Putamen (tissue), 1 donor: ENCODE results near the gene SIL1.
"Not testable (repeated sequence)": the region's sequence is repeated elsewhere in the genome, so short reads cannot be mapped to it uniquely, and the experiment has no call there.

Experiments used
- DNase-seq: peaks from one replicate; pipeline ENCODE4 v3.0.0-alpha.2; 2016; ENCODE audit warnings: low spot score

The SIL1 gene

DNA sequence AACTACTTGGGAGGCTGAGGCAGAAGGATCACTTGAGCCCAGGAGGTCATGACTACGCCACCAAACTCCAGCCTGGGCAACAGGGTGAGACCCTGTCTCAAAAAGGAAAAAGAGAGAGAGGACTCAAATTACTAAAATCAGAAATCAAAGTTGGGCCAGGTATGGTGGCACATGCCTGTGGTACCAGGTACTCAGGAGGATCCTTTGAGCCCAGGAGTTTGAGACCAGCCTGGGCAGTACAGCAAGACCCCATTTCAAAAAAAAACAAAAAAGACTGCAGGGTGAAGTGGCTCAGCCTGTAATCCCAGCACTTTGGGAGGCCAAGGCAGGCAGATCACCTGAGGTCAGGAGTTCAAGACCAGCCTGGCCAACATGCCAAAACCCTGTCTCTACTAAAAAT, 23.8 kb downstream of the SIL1 start:
- not testable (repeated sequence) for DNase-seq

DNA sequence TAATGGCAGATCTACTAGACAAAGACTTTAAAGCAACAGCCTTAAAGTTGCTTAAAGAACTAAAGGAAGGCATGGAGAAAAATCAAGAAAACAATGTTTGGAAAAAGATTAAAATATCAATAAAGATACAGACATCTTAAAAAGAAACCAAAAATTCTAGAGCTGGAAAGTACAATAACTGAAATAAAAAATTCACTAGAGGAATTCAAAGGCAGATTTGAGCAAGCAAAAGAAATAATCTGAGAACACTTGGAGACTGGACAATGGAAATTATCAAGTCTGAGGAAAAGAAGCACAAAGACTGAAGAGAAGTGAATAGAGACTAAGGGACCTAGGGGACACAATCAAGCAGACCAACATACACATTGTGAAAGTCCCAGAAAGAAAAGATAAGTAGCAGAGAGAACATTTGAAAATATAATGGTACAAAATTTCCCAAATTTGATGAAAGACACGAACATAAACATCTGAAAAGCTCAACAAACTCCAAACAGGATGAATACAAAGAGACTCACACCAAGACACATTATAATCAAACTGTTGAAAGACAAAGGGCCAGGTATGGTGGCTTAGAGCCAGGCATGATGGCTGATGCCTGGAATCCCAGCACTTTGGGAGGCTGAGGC, 26.3 kb downstream of the SIL1 start:
- no peak for DNase-seq

GRCh38 chr5:139167952-139168720, 30.0 kb downstream of the SIL1 start:
- DNase-seq: no peak

GRCh38 chr5:139167533-139167932, 30.6 kb downstream of the SIL1 start:
- DNase-seq: no peak

DNA sequence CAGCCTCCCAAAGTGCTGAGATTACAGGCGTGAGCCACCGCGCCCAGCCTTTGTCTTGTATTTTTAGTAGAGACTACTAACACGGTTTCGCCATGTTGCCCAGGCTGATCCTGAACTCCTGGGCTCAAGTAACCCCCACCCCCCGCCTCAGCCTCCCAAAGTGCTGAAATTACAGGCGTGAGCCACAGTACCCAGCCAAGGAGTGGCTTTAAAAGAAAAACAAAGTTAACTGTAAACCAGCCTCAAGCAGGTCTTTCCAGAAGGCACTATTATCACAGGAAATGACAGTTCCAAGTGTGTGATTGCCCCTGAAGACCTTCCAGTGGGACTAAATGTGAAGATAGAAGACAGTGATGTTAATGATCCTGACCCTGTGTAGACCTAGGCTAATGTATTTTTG, 31.1 kb downstream of the SIL1 start:
- no peak for DNase-seq

- DNase-seq: not testable (repeated sequence)
These were observed 33.3 kb downstream of the SIL1 start for GRCh38 chr5:139164897-139165296.

DNA sequence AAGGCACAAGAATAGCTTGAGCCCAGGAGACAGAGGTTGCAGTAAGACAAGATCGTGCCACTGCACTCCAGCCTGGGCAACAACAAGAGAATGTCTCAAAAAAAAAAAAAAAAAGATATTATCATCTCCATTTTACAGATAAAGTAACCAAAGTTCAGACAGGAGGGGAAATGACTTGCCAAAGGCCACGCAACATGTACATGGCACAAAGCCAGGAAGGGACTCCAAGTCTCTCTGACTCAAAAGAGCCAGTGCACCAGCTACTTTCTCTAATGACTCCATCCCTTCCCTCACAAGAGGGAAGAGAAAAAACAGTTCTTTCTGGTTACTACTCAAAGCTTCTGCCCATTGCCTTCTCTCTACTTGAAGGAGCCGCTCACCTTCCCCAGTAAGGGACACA, 34.1 kb downstream of the SIL1 start:
- DNase-seq: no peak

GRCh38 chr5:139162448-139162847, 35.7 kb downstream of the SIL1 start:
- DNase-seq: no peak

GRCh38 chr5:139158791-139159190, 39.4 kb downstream of the SIL1 start:
- DNase-seq: no peak

GRCh38 chr5:139157556-139157955, 40.6 kb downstream of the SIL1 start:
- no peak for DNase-seq

- no peak for DNase-seq
These were observed 41.4 kb downstream of the SIL1 start for GRCh38 chr5:139156814-139157213.

- DNase-seq: no peak
These were observed 42.8 kb downstream of the SIL1 start for GRCh38 chr5:139155333-139155732.

DNA sequence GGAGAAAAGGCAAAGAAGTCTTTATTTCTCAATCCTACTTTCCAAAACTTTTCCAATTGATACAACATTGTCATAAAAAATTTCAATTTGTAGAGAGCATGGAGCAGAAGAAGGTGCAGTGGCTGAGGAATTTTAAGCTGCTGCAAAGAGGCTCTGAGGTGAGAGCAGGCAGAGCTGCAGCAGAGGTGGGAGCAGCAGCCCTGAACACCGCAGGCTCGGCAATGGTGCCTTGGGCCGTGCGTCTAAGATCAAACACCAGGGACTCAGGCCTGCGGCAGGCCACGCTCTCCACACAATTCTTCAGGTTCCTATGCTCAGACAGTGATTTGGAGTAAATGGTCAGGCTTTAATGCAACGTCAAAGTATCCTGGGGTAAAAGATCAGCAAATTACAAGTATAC, 46.3 kb downstream of the SIL1 start:
- no peak for DNase-seq

DNA sequence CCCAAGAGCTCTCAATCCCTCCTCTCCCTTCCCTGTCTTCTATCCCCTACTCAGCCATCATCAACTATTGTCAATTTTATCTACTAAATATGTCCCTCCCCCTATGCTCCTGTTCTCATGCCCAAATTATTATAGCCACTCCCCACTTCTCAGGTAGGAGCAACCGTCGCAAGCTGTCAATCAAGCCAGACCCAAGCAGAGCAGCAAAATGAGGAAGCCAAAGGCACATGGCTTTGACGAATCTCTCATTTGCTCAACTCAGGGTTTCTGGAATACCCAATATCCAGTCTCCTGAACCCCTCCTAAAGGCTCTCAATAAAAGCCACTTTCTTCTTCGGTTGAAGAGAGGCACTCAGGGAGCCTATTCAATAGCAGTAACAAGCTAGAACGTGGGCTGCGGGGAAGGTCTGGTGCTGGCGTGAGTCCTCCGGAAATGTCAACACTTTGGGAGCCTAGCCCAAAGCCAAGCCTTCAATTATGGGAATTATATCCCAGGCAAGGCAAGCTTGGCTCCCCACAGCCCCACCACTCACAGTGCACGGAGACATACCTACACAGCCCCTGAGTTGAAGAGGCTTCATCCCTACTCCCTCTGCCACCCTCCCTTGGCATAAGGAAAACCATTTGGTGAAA, 47.7 kb downstream of the SIL1 start:
- DNase-seq: no peak

- no peak for DNase-seq
These were observed 48.5 kb downstream of the SIL1 start for GRCh38 chr5:139149477-139150199.

- no peak for DNase-seq
These were observed 49.2 kb downstream of the SIL1 start for GRCh38 chr5:139148986-139149385.

GRCh38 chr5:139148306-139148705, 49.9 kb downstream of the SIL1 start:
- no peak for DNase-seq

DNA sequence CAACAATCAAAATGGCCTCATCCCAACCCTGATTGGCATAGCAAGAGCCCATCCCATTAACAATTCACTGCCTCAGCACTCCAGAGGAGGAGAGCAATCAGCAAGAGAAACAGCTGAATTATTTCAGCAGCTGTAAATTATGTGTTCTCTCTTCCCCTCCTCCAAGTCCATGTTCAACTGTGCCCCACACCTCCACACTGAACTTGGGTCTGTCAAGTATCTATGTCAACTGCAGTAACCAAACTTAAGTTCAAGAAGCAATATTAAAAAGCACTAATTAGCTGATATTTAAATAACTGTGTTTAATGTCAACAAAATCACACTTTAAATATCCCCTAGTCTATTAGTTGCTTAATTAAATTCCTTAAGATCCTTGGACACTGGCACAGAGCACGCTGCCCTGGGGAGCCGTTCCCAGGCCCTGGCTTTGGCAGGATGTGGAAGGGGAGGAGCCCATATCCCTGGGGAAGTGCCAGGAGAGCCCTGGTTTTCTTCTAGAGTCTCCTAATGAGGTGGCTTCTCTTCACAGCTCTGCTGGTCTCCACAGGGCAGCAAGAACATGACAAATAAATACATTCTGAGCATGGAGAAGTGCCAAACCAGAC, 50.6 kb downstream of the SIL1 start:
- peak; percentile 52 for DNase-seq

GRCh38 chr5:139146809-139147482, 51.2 kb downstream of the SIL1 start:
- DNase-seq: no peak

DNA sequence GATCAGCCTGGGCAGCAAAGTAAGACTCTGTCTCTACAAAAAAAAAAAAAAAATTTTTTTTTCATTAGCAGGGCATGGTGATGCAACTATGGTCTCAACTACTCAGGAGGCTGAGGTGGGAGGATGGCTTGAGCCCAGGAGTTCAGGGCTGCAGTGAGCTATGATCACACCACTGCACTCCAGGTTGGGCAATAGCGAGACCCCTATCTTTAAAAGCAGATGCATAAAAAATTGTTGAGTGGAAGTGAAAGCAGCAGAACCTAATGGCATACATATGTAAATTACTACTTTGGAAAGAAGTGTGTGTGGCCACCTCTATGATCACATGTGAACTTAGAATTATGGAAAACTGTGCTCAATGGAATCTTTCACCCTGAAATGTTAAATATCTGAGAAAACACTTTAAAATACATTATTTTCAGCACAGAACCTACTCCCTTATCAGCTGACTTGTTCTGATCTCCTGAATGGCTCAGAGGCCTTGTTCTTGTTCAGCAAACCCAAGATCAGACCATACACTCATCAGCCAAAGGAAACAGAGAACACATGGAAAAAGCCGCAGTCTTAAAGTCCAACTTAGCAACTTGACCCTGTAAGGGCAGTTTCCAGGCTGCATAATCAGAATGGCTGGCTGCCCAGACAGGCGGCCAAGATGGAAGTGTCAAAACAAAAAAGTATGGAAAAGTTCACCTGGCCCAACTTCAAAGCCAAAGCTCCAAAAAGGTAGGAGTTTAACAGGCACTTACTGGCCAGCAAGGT, 56.5 kb downstream of the SIL1 start:
- DNase-seq: peak; percentile 42

DNA sequence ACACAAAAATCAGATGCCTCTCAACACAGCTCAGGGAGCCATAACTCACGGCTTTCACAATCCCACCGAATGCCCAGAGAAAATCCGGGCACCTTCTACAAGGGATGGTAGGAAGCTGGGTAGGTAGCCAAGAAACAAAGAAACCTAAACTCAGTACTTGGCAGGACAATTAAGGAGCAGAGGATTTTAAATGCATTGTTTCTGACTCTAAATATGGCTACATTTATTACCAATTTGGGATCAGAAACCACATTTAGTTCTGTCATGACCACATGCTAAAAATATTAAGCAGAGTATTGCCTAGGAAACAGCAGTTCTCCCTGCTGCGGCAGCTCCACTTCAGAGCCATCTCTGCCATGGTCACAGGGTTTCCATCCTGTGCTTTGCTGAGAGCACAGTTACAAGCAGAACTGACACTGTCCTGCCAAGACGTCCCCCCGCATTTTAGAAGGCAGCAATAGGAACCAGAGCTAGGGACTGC, 57.5 kb downstream of the SIL1 start:
- no peak for DNase-seq
